Nephron (organoid): ENCODE data around the gene LEKR1.

Source experiments
- H3K27ac Mint-ChIP-seq, 3 experiments: 2 replicates each; pipeline ENCODE4 v1.8.0; 2020; ENCODE audit warnings: mixed read lengths in 3 of 3, mild to moderate bottlenecking in 2 of 3, moderate library complexity in 1 of 3
- H3K27me3 Mint-ChIP-seq: 2 replicates; pipeline ENCODE4 v1.8.0; 2021; ENCODE audit warnings: low read depth, mild to moderate bottlenecking, moderate library complexity, mixed read lengths
- H3K36me3 Mint-ChIP-seq: 2 replicates; pipeline ENCODE4 v1.8.0; 2020; ENCODE audit warnings: low read depth, mixed read lengths
- H3K4me1 Mint-ChIP-seq: 2 replicates; pipeline ENCODE4 v1.8.0; 2020; ENCODE audit warnings: mixed read lengths
- H3K4me3 Mint-ChIP-seq, 3 experiments: 2 replicates each; pipeline ENCODE4 v1.8.0; 2020; ENCODE audit warnings: mild to moderate bottlenecking in 3 of 3, mixed read lengths in 3 of 3, moderate library complexity in 2 of 3
- H3K9me3 Mint-ChIP-seq: 2 replicates; pipeline ENCODE4 v1.8.0; 2020; ENCODE audit warnings: mixed read lengths
- CTCF ChIP-seq, 3 experiments: fragments of 200-600 bp; sonication (generic); IDR thresholded peaks; one replicate each; pipeline ENCODE4 v1.5.0; 2021; ENCODE audit warnings: antibody characterized with exemption in 3 of 3; ENCODE audit not compliant: unreplicated experiment in 3 of 3

LEKR1 gene

GRCh38 chr3:156974931-156975330 is 148.8 kb downstream of the LEKR1 start:
- no peaks in the 10 kb centered on the region for H3K27me3 Mint-ChIP-seq
- H3K4me1 Mint-ChIP-seq, result no peaks in the 10 kb centered on the region
- no peak for TF ChIP-seq CTCF (IDR thresholded peaks at IDR 0.05; ENCODE audit: unreplicated experiment in 3 of 3)
- H3K27ac Mint-ChIP-seq, result no peak overlapping the region
- no peak overlapping the region for H3K4me3 Mint-ChIP-seq
- H3K9me3 Mint-ChIP-seq, result no peaks in the 10 kb centered on the region
- no peaks in the 10 kb centered on the region for H3K36me3 Mint-ChIP-seq

GRCh38 chr3:156975721-156976120 is 149.6 kb downstream of the LEKR1 start:
- H3K27ac Mint-ChIP-seq, result no peak overlapping the region
- no peaks in the 10 kb centered on the region for H3K9me3 Mint-ChIP-seq
- no peaks in the 10 kb centered on the region for H3K4me1 Mint-ChIP-seq
- TF ChIP-seq CTCF (IDR thresholded peaks at IDR 0.05; ENCODE audit: unreplicated experiment in 3 of 3), result no peak
- H3K4me3 Mint-ChIP-seq, result no peak overlapping the region
- no peaks in the 10 kb centered on the region for H3K36me3 Mint-ChIP-seq
- H3K27me3 Mint-ChIP-seq, result no peaks in the 10 kb centered on the region

GRCh38 chr3:156976933-156977332 is 150.8 kb downstream of the LEKR1 start:
- Mint-ChIP-seq H3K27me3 (no peaks in the 10 kb centered on the region), H3K36me3 (no peaks in the 10 kb centered on the region), H3K4me3 (no peak overlapping the region), H3K4me1 (no peaks in the 10 kb centered on the region), H3K27ac (no peak overlapping the region), H3K9me3 (no peaks in the 10 kb centered on the region)
- TF ChIP-seq CTCF (IDR thresholded peaks at IDR 0.05; ENCODE audit: unreplicated experiment in 3 of 3), result no peak

GRCh38 chr3:156978481-156978961 is 152.4 kb downstream of the LEKR1 start:
- H3K36me3 Mint-ChIP-seq, result no peaks in the 10 kb centered on the region
- no peak overlapping the region for H3K4me3 Mint-ChIP-seq
- H3K27me3 Mint-ChIP-seq, result no peaks in the 10 kb centered on the region
- no peak for TF ChIP-seq CTCF (IDR thresholded peaks at IDR 0.05; ENCODE audit: unreplicated experiment in 3 of 3)
- no peak overlapping the region for H3K27ac Mint-ChIP-seq
- H3K4me1 Mint-ChIP-seq, result no peaks in the 10 kb centered on the region
- H3K9me3 Mint-ChIP-seq, result no peaks in the 10 kb centered on the region

- no peaks in the 10 kb centered on the region for H3K36me3 Mint-ChIP-seq
- no peaks in the 10 kb centered on the region for H3K27me3 Mint-ChIP-seq
- H3K27ac Mint-ChIP-seq, result no peak overlapping the region
- H3K4me1 Mint-ChIP-seq, result no peaks in the 10 kb centered on the region
- TF ChIP-seq CTCF (IDR thresholded peaks at IDR 0.05; ENCODE audit: unreplicated experiment in 3 of 3), result no peak
- H3K4me3 Mint-ChIP-seq, result no peak overlapping the region
- H3K9me3 Mint-ChIP-seq, result no peaks in the 10 kb centered on the region
Observed at GRCh38 chr3:156981005-156981404, 154.9 kb downstream of the LEKR1 start.

- H3K9me3 Mint-ChIP-seq, result no peaks in the 10 kb centered on the region
- H3K27ac Mint-ChIP-seq, result no peak overlapping the region
- H3K4me1 Mint-ChIP-seq, result no peaks in the 10 kb centered on the region
- H3K4me3 Mint-ChIP-seq, result no peak overlapping the region
- H3K36me3 Mint-ChIP-seq, result no peaks in the 10 kb centered on the region
- no peaks in the 10 kb centered on the region for H3K27me3 Mint-ChIP-seq
- no peak for TF ChIP-seq CTCF (IDR thresholded peaks at IDR 0.05; ENCODE audit: unreplicated experiment in 3 of 3)
Observed at GRCh38 chr3:156983559-156983958, 157.4 kb downstream of the LEKR1 start.
